ENCODE data around the gene XRCC6. TPM values are rescaled to one million over a fixed set of nuclear protein-coding genes. Genes with fewer than 3 reads are reported as not detected.
A peak's percentile ranks its signal among the peaks of the same experiment; 100 is the strongest.

XRCC6 gene
- total and polyA plus RNA-seq, 2 of the 13 experiments (the other 11 are each of a cell fraction or from before 2014, with no cell fraction given): 124 to 625 TPM

DNA sequence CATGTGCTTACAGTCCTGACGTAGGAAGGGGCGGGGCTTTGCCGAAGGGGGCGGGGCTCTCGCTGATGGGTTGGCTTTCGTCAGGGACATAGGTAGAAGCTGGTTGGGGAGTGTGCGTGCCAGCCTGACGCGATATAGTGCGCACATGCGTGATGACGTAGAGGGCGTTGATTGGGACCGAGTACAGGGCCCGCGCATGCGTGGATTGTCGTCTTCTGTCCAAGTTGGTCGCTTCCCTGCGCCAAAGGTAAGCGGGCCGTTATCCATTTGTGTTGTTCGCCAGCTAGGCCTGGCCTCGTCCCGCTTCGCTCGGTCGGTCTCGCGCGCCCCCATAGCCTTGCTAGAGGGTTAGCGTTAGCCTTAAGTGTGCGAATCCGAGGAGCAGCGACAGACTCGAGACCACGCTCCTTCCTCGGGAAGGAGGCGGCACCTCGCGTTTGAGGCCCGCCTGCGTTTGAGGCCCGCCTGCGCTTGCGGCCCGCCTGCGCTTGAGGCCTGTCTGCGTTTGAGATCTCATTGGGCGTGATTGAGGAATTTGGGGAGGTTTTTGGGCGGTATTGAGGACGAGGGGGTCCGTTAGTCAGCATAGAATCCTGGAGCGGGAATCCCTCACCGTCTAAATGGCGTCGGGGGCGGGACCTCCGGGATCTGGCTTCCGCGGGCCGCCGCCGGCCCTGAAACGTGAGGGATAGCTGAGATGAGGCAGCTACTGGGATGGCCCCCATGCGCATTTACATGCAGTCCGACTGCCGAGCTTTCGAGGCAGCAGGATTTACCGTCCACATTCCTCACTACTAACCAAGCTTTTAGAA lies at the start of gene XRCC6 (continued):
- no peak for TF ChIP-seq ZNF431 (CRISPR knock-in tag; IDR thresholded peaks at IDR 0.05; ENCODE audit: borderline replicate concordance, low read depth)
- peak; percentile 32; the same call in 1 of the 2 replicates for TF ChIP-seq SP5 (CRISPR knock-in tag; IDR thresholded peaks at IDR 0.05; ENCODE audit: borderline replicate concordance, low read depth)
- TF ChIP-seq, protein P1, sequence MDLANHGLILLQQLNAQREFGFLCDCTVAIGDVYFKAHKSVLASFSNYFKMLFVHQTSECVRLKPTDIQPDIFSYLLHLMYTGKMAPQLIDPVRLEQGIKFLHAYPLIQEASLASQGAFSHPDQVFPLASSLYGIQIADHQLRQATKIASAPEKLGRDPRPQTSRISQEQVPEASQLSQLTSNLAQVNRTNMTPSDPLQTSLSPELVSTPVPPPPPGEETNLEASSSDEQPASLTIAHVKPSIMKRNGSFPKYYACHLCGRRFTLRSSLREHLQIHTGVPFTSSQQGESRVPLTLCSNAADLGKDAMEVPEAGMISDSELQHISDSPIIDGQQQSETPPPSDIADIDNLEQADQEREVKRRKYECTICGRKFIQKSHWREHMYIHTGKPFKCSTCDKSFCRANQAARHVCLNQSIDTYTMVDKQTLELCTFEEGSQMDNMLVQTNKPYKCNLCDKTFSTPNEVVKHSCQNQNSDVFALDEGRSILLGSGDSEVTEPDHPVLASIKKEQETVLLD (CRISPR knock-in tag; IDR thresholded peaks at IDR 0.05; ENCODE audit: low read depth): no peak; the same call in 1 of the 2 replicates
- TF ChIP-seq HOXA9 (CRISPR knock-in tag; IDR thresholded peaks at IDR 0.05; ENCODE audit: borderline replicate concordance): no peak
- no peak for TF ChIP-seq ZNF776 (CRISPR knock-in tag; IDR thresholded peaks at IDR 0.05)
- TF ChIP-seq KMT2A (CRISPR knock-in tag; IDR thresholded peaks at IDR 0.05): peak; percentile 64
- 0 out of 2 replicates have a peak, but pooled peaks have one; percentile 76 for TF ChIP-seq IRX3 (CRISPR knock-in tag; IDR thresholded peaks at IDR 0.05; ENCODE audit: borderline replicate concordance, low read depth)
- no peak for TF ChIP-seq SRSF4 (IDR thresholded peaks at IDR 0.05; ENCODE audit: low read depth, low read length, poor library complexity, severe bottlenecking)
- no peak for TF ChIP-seq HMGA1 (CRISPR knock-in tag; conservative IDR thresholded peaks at IDR 0.05)
- 0 out of 2 replicates have a peak, but pooled peaks have one; percentile 52 for TF ChIP-seq ZSCAN21 (CRISPR knock-in tag; IDR thresholded peaks at IDR 0.05; ENCODE audit: borderline replicate concordance)
- no peak for TF ChIP-seq RCOR2 (CRISPR knock-in tag; IDR thresholded peaks at IDR 0.05)
- TF ChIP-seq MLLT10 (CRISPR knock-in tag; IDR thresholded peaks at IDR 0.05): no peak
- no peak for TF ChIP-seq FOXM1 (CRISPR knock-in tag; IDR thresholded peaks at IDR 0.05)
- TF ChIP-seq ZNF7 (CRISPR knock-in tag; IDR thresholded peaks at IDR 0.05): no peak
- TF ChIP-seq, protein P2, sequence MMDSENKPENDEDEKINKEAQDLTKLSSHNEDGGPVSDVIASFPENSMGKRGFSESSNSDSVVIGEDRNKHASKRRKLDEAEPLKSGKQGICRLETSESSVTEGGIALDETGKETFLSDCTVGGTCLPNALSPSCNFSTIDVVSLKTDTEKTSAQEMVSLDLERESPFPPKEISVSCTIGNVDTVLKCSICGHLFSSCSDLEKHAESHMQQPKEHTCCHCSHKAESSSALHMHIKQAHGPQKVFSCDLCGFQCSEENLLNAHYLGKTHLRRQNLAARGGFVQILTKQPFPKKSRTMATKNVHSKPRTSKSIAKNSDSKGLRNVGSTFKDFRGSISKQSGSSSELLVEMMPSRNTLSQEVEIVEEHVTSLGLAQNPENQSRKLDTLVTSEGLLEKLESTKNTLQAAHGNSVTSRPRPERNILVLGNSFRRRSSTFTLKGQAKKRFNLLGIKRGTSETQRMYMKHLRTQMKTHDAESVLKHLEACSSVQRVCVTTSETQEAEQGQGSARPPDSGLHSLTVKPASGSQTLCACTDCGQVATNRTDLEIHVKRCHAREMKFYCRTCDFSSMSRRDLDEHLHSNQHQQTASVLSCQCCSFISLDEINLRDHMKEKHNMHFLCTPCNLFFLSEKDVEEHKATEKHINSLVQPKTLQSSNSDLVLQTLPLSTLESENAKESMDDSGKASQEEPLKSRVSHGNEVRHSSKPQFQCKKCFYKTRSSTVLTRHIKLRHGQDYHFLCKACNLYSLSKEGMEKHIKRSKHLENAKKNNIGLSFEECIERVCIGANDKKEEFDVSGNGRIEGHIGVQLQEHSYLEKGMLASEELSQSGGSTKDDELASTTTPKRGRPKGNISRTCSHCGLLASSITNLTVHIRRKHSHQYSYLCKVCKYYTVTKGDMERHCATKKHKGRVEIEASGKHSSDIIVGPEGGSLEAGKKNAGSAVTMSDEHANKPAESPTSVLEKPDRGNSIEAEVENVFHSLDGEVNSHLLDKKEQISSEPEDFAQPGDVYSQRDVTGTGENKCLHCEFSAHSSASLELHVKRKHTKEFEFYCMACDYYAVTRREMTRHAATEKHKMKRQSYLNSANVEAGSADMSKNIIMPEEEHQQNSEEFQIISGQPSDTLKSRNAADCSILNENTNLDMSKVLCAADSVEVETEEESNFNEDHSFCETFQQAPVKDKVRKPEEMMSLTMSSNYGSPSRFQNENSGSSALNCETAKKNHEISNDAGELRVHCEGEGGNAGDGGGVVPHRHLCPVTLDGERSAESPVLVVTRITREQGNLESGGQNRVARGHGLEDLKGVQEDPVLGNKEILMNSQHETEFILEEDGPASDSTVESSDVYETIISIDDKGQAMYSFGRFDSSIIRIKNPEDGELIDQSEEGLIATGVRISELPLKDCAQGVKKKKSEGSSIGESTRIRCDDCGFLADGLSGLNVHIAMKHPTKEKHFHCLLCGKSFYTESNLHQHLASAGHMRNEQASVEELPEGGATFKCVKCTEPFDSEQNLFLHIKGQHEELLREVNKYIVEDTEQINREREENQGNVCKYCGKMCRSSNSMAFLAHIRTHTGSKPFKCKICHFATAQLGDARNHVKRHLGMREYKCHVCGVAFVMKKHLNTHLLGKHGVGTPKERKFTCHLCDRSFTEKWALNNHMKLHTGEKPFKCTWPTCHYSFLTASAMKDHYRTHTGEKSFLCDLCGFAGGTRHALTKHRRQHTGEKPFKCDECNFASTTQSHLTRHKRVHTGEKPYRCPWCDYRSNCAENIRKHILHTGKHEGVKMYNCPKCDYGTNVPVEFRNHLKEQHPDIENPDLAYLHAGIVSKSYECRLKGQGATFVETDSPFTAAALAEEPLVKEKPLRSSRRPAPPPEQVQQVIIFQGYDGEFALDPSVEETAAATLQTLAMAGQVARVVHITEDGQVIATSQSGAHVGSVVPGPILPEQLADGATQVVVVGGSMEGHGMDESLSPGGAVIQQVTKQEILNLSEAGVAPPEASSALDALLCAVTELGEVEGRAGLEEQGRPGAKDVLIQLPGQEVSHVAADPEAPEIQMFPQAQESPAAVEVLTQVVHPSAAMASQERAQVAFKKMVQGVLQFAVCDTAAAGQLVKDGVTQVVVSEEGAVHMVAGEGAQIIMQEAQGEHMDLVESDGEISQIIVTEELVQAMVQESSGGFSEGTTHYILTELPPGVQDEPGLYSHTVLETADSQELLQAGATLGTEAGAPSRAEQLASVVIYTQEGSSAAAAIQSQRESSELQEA (CRISPR knock-in tag; IDR thresholded peaks at IDR 0.05; ENCODE audit: not compliant biosample characterization): peak; percentile 50
- no peak; the same call in 1 of the 2 replicates for TF ChIP-seq TBX2 (CRISPR knock-in tag; IDR thresholded peaks at IDR 0.05; ENCODE audit: borderline replicate concordance)
- no peak for TF ChIP-seq TEAD2 (CRISPR knock-in tag; IDR thresholded peaks at IDR 0.05)
- TF ChIP-seq, protein P3, sequence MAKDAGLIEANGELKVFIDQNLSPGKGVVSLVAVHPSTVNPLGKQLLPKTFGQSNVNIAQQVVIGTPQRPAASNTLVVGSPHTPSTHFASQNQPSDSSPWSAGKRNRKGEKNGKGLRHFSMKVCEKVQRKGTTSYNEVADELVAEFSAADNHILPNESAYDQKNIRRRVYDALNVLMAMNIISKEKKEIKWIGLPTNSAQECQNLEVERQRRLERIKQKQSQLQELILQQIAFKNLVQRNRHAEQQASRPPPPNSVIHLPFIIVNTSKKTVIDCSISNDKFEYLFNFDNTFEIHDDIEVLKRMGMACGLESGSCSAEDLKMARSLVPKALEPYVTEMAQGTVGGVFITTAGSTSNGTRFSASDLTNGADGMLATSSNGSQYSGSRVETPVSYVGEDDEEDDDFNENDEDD (CRISPR knock-in tag; IDR thresholded peaks at IDR 0.05; ENCODE audit: borderline replicate concordance): peak; percentile 23; the same call in 1 of the 2 replicates
- TF ChIP-seq ZNF598 (CRISPR knock-in tag; IDR thresholded peaks at IDR 0.05; ENCODE audit: borderline replicate concordance): peak; percentile 97
